ENCODE results near the gene GIMAP6. TPM values are rescaled to one million over a fixed set of nuclear protein-coding genes. Genes with fewer than 3 reads are reported as not detected.

Gene GIMAP6
- total and polyA plus RNA-seq, 8 donors: 19.4 to 52.7 (median 28.6) TPM

- Histone ChIP-seq H3K4me3 (no peak overlapping the region), H3K9me3 (no peaks in the 10 kb centered on the region), H3K4me1 (no peaks in the 10 kb centered on the region), H3K27ac (no peak overlapping the region), H3K27me3 (no peaks in the 10 kb centered on the region), H3K36me3 (no peaks in the 10 kb centered on the region)
- intact Hi-C loops (cut with DNase I): no loop called here
- DNase-seq (no peak), ATAC-seq (no peak)
- TF ChIP-seq CTCF (IDR thresholded peaks at IDR 0.05): no peak
Measured at GRCh38 chr7:150654692-150655091, 22.5 kb upstream of the GIMAP6 start.

GRCh38 chr7:150649080-150649385 lies 16.8 kb upstream of the GIMAP6 start:
- H3K4me3 ChIP-seq: no peak overlapping the region
- no peak for ATAC-seq

GRCh38 chr7:150648353-150649079 lies 16.3 kb upstream of the GIMAP6 start:
- Histone ChIP-seq H3K27me3 (no peaks in the 10 kb centered on the region), H3K4me1 (no peaks in the 10 kb centered on the region), H3K27ac (peak overlapping the region in 1 of 2 donors; percentile 33), H3K9me3 (peaks cover 0 to 3% of the 10 kb centered on the region in 2 donors), H3K36me3 (no peaks in the 10 kb centered on the region), H3K4me3 (no peak overlapping the region)
- no peak for TF ChIP-seq CTCF (IDR thresholded peaks at IDR 0.05)
- ATAC-seq: no peak
- intact Hi-C loops (cut with DNase I): no loop called here
- no peak for DNase-seq

More at GRCh38 chr7:150649080-150649385, 16.8 kb upstream of the GIMAP6 start:
- no peak for TF ChIP-seq CTCF (IDR thresholded peaks at IDR 0.05)
- intact Hi-C loops (cut with DNase I): no loop called here
- Histone ChIP-seq H3K27ac (peak overlapping the region in 1 of 2 donors; percentile 33), H3K4me1 (no peaks in the 10 kb centered on the region), H3K9me3 (peaks cover 0 to 3% of the 10 kb centered on the region in 2 donors), H3K36me3 (no peaks in the 10 kb centered on the region), H3K27me3 (no peaks in the 10 kb centered on the region)
- DNase-seq: no peak

- intact Hi-C loops (cut with DNase I): no loop called here
- no peak for ATAC-seq
- no peaks in the 10 kb centered on the region for H3K4me1 ChIP-seq
Measured at GRCh38 chr7:150645259-150646020, 13.3 kb upstream of the GIMAP6 start.

More at GRCh38 chr7:150645259-150646020, 13.3 kb upstream of the GIMAP6 start:
- Histone ChIP-seq H3K27me3 (no peaks in the 10 kb centered on the region), H3K9me3 (peaks cover 0 to 3% of the 10 kb centered on the region in 2 donors), H3K4me3 (no peak overlapping the region), H3K36me3 (no peaks in the 10 kb centered on the region), H3K27ac (no peak overlapping the region)
- no peak for DNase-seq
- TF ChIP-seq CTCF (IDR thresholded peaks at IDR 0.05): no peak

Measured in left lung (tissue), 10 donors.